Endothelial cell (in vitro differentiated cells): Measurements from ENCODE around the gene LRP6. TPM values are rescaled to one million over a fixed set of nuclear protein-coding genes. Genes with fewer than 3 reads are reported as not detected.

ENCODE experiments used
- DNase-seq: peaks from one replicate; pipeline ENCODE4 v3.0.0; 2021; ENCODE audit warnings: low spot score
- H3K27ac Mint-ChIP-seq: one replicate; pipeline ENCODE4 v1.8.0; 2021; ENCODE audit warnings: mixed read lengths, inconsistent platforms; ENCODE audit not compliant: unreplicated experiment
- H3K27me3 Mint-ChIP-seq: one replicate; pipeline ENCODE4 v1.8.0; 2021; ENCODE audit warnings: mild to moderate bottlenecking, moderate library complexity, mixed read lengths, inconsistent platforms; ENCODE audit not compliant: unreplicated experiment
- H3K36me3 Mint-ChIP-seq: one replicate; pipeline ENCODE4 v1.8.0; 2021; ENCODE audit warnings: mild to moderate bottlenecking, low read depth, mixed read lengths, inconsistent platforms; ENCODE audit not compliant: unreplicated experiment
- H3K4me1 Mint-ChIP-seq: one replicate; pipeline ENCODE4 v1.8.0; 2021; ENCODE audit warnings: mild to moderate bottlenecking, mixed read lengths, inconsistent platforms; ENCODE audit not compliant: unreplicated experiment
- H3K4me3 Mint-ChIP-seq: one replicate; pipeline ENCODE4 v1.8.0; 2021; ENCODE audit warnings: mild to moderate bottlenecking, mixed read lengths, inconsistent platforms; ENCODE audit not compliant: unreplicated experiment
- H3K9me3 Mint-ChIP-seq: one replicate; pipeline ENCODE4 v1.8.0; 2021; ENCODE audit warnings: mixed read lengths, inconsistent platforms; ENCODE audit not compliant: unreplicated experiment
- CTCF ChIP-seq: fragments of 200-600 bp; sonication (generic); IDR thresholded peaks from one replicate; pipeline ENCODE4 v1.5.0; 2021; ENCODE audit warnings: antibody characterized with exemption; ENCODE audit not compliant: unreplicated experiment
- total RNA-seq: library from RNA; stranded (reverse); fragmentation: NEBNext Ultra II Directional; extraction: Animal tissue kit (Norgen Biotek cat#: 25700); gene quantifications from one replicate; pipeline ENCODE4 v1.2.1, GENCODE V29; 2021; ENCODE audit not compliant: unreplicated experiment

LRP6 gene
- total RNA-seq, 1 donor from 2014 or later, result 82.9 TPM

GRCh38 chr12:12229556-12230092 lies 37.2 kb downstream of the LRP6 start:
- Mint-ChIP-seq H3K9me3 (no peaks in the 10 kb centered on the region), H3K4me1 (peaks cover 13% of the 10 kb centered on the region), H3K27me3 (no peaks in the 10 kb centered on the region), H3K27ac (no peak overlapping the region), H3K36me3 (no peaks in the 10 kb centered on the region), H3K4me3 (no peak overlapping the region)
- no peak for DNase-seq
- TF ChIP-seq CTCF, result no peak

DNA sequence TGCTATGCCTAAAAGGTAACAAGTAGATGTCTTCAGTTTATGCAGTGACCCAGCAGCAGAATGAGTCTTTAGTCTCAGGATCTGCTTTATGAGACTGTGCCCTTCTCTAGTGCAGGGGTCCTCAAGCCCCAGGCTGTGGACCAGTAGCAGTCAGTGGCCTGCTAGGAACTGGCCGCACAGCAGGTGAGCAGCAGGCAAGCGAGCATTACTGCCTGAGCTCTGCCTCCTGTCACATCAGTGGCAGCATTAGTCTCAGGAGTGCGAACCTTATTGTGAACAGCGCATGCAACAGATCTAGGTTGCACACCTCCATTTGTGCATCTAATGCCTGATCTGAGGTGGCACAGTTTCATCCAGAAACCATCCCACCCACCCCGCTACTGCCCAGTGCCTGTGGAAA lies 38.4 kb downstream of the LRP6 start:
- TF ChIP-seq CTCF, result no peak
- Mint-ChIP-seq H3K4me1 (peaks cover 17% of the 10 kb centered on the region), H3K4me3 (no peak overlapping the region), H3K9me3 (no peaks in the 10 kb centered on the region), H3K27ac (no peak overlapping the region), H3K27me3 (no peaks in the 10 kb centered on the region), H3K36me3 (no peaks in the 10 kb centered on the region)
- no peak for DNase-seq

- H3K27me3 Mint-ChIP-seq, result no peaks in the 10 kb centered on the region
- TF ChIP-seq CTCF, result no peak
- H3K9me3 Mint-ChIP-seq, result no peaks in the 10 kb centered on the region
- no peak overlapping the region for H3K27ac Mint-ChIP-seq
- no peak overlapping the region for H3K4me3 Mint-ChIP-seq
- peaks cover 11% of the 10 kb centered on the region for H3K4me1 Mint-ChIP-seq
- no peaks in the 10 kb centered on the region for H3K36me3 Mint-ChIP-seq
- no peak for DNase-seq
These were observed 40.7 kb downstream of the LRP6 start for GRCh38 chr12:12226187-12226586.

GRCh38 chr12:12224240-12224940 lies 42.5 kb downstream of the LRP6 start:
- no peak overlapping the region for H3K4me3 Mint-ChIP-seq
- H3K9me3 Mint-ChIP-seq, result no peaks in the 10 kb centered on the region
- H3K36me3 Mint-ChIP-seq, result no peaks in the 10 kb centered on the region
- no peak for DNase-seq
- no peak for TF ChIP-seq CTCF
- peaks cover 22% of the 10 kb centered on the region for H3K4me1 Mint-ChIP-seq
- H3K27ac Mint-ChIP-seq, result no peak overlapping the region
- H3K27me3 Mint-ChIP-seq, result no peaks in the 10 kb centered on the region

DNA sequence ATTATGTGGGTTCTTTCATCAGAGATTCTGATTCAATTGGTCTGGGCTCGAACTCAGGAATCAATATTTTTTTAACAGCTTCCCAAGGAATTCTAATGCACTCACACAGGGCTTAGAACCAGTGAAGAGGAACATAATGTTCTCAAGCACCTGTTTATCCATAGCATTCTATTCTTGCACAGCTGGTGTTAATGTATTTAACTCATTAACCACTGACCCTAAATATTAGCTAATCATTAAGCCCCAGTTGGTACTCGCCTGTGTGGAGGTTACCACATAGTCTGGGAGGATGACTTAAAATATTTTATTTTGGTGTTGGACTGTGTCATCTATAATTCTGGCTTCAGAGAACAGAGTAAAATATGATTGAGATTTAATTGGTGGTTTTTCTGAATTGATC lies 45.3 kb downstream of the LRP6 start:
- Mint-ChIP-seq H3K27ac (no peak overlapping the region), H3K4me3 (no peak overlapping the region)

More for the DNA sequence above, 45.3 kb downstream of the LRP6 start:
- TF ChIP-seq CTCF, result no peak
- Mint-ChIP-seq H3K4me1 (peaks cover 28% of the 10 kb centered on the region), H3K36me3 (peaks cover 4% of the 10 kb centered on the region), H3K27me3 (no peaks in the 10 kb centered on the region), H3K9me3 (no peaks in the 10 kb centered on the region)
- DNase-seq, result no peak
